Mucosa of rectum (tissue), 2 donors: ENCODE measurements around the gene ZBTB7C.
A peak's percentile ranks its signal among the peaks of the same experiment; 100 is the strongest.

Experiments used
- H3K27ac ChIP-seq, 2 donors: one replicate each; pipeline ENCODE4 v1.7.0; 2013; ENCODE audit warnings: inconsistent platforms in 2 of 2, low read depth in 2 of 2, low read length in 2 of 2
- H3K27me3 ChIP-seq, 2 donors: one replicate each; pipeline ENCODE4 v1.7.0; 2013; ENCODE audit warnings: low read length in 2 of 2; ENCODE audit not compliant: control insufficient read depth in 2 of 2, insufficient read depth in 2 of 2
- H3K36me3 ChIP-seq, 2 donors: one replicate each; pipeline ENCODE4 v1.7.0; 2013; ENCODE audit warnings: low read length in 2 of 2; ENCODE audit not compliant: control insufficient read depth in 2 of 2, insufficient read depth in 2 of 2
- H3K4me1 ChIP-seq, 2 donors: one replicate each; pipeline ENCODE4 v1.7.0; 2013; ENCODE audit warnings: low read length in 2 of 2, mild to moderate bottlenecking in 1 of 2; ENCODE audit not compliant: control insufficient read depth in 2 of 2, insufficient read depth in 2 of 2
- H3K4me3 ChIP-seq, 2 donors: one replicate each; pipeline ENCODE4 v1.7.0; 2013; ENCODE audit warnings: low read length in 2 of 2
- H3K9ac ChIP-seq, 2 donors: one replicate each; pipeline ENCODE4 v1.7.0; 2013; ENCODE audit warnings: low read length in 2 of 2, low read depth in 1 of 2, mild to moderate bottlenecking in 1 of 2
- H3K9me3 ChIP-seq, 2 donors: one replicate each; pipeline ENCODE4 v1.7.0; 2013; ENCODE audit warnings: low read length in 2 of 2; ENCODE audit not compliant: control insufficient read depth in 2 of 2
- donor health status: healthy.
- donor health status: Normal muscosa, but diverticular disease.

Gene ZBTB7C

DNA sequence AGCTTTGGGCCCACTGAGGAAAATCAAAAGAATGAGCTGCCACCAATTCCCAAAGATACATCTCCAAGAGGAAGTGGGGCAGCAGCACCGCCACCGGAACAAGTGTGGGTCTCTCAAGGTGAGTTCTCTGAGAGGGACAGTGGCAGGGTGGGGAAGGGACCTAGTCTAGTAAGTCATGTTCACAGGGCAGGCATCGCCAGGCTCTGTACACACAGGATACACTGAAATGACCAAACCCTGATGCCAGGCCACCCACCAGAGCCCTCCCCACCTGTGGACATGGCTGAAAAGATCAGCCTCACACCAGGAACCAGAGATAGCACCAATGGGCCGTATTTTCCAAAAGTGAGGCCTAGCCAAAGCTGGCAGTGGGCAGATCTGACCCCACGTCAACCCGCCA lies 370.5 kb downstream of the ZBTB7C start:
- Histone ChIP-seq H3K4me3 (no peak overlapping the region), H3K9me3 (no peaks in the 10 kb centered on the region), H3K9ac (no peak overlapping the region), H3K27ac (no peak overlapping the region), H3K4me1 (peaks cover 0 to 4% of the 10 kb centered on the region in 2 donors), H3K27me3 (no peaks in the 10 kb centered on the region), H3K36me3 (peaks cover 22 to 35% of the 10 kb centered on the region in 2 donors)

DNA sequence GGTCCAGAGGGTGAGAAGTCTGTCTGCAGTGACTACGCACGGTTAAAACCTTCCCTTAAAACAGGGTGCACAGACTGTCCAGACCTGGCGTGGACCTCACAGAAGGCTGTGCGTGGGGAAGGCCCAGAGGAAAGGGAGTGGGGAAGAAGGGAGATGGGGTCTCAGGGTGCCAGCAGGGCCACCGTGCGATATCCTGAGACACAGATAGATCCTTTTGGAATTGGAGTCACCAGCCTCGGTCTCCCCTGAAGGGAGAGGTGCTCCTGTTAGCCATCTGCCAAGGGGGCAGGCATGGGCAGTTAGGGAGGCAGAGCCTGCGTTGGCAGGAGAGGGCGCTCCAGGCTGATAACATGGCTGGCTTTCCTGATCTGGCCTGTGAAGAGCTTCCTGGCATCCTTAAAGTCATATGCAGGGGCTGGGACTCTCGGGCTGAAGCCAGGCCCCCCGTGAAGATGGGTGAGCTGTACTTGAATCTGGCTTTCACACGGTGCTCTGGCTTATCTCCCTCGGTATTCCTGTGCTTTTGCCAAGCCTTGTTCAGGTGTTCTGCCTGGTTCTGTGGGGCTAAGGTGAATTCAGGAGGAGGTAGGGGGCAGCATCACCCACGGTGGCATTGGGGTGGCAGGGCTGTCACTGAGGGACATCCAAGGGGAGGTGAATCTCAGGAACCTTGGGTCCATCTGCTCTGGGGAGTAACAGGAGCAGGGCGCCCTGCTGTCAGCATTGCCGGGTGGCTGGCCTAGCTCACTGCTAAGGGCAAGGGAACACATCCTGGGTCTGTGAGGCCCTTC lies 371.5 kb downstream of the ZBTB7C start:
- no peak overlapping the region for H3K4me3 ChIP-seq
- H3K36me3 ChIP-seq = peaks cover 22 to 35% of the 10 kb centered on the region in 2 donors
- no peaks in the 10 kb centered on the region for H3K9me3 ChIP-seq
- H3K4me1 ChIP-seq = peaks cover 0 to 4% of the 10 kb centered on the region in 2 donors
- H3K27ac ChIP-seq = no peak overlapping the region
- H3K27me3 ChIP-seq = no peaks in the 10 kb centered on the region
- peak overlapping the region in 1 of 2 donors; percentile 18 for H3K9ac ChIP-seq

DNA sequence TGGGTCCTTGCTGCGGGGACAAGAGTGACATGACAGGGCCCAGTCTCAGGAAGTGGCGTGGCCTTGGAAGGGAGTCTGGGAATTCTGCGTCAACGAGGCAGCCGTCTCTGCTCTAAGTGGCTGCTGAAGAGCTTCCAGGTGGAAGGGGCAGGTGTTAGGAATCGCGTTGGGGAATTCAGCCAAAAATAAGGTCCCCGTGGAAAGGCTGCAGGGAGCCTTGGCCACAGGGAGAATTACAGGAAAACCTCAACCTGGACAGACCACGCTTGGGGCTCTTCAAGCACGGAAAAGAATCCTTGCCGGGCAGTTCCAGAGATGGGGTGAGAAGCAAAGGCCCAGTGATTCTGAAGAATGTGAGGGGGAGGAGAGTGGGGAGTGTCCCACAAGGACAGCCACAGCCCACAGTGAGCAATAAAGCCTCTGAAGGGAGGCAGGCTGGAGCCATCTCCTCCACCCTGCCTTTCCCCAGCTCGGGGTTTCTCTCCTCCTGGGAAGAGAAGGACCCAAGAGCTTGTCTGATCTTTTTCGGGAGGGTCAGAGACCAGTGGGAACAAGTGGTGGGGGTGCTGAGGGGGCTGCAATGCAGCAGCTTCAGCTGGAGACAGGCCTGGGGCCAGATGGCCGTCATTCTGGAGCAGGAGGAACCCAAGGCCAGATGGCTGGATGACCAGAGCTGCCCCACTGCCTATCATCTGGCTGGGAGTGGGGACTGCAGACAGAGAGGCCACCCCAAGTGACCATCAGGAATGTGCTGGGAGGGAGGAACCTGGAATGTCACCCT lies 372.4 kb downstream of the ZBTB7C start:
- Histone ChIP-seq H3K27ac (no peak overlapping the region), H3K4me3 (no peak overlapping the region), H3K9me3 (no peaks in the 10 kb centered on the region), H3K27me3 (no peaks in the 10 kb centered on the region), H3K9ac (no peak overlapping the region), H3K36me3 (peaks cover 22 to 35% of the 10 kb centered on the region in 2 donors), H3K4me1 (peaks cover 0 to 4% of the 10 kb centered on the region in 2 donors)

GRCh38 chr18:48036226-48036625 lies 373.0 kb downstream of the ZBTB7C start:
- Histone ChIP-seq H3K4me1 (peaks cover 0 to 8% of the 10 kb centered on the region in 2 donors), H3K27ac (no peak overlapping the region), H3K4me3 (no peak overlapping the region), H3K9me3 (no peaks in the 10 kb centered on the region), H3K36me3 (peaks cover 22 to 33% of the 10 kb centered on the region in 2 donors), H3K9ac (no peak overlapping the region), H3K27me3 (no peaks in the 10 kb centered on the region)

DNA sequence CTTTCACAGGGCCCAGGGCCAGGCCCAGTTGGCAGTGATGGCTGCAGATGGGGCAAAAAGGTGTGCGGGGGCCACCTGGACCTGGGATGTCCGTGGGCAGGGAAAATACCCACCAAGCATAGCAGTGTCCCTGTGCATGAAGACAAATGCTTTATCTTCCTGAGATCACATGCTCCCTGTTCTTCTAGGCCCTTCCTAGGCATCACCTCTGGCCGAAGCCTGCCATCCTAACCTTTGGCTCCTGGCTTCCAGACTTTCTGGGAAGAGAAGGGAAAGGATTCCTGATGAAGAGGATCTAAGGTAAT lies 373.7 kb downstream of the ZBTB7C start:
- H3K27me3 ChIP-seq = no peaks in the 10 kb centered on the region
- H3K4me1 ChIP-seq = peaks cover 0 to 8% of the 10 kb centered on the region in 2 donors
- H3K27ac ChIP-seq = no peak overlapping the region
- no peaks in the 10 kb centered on the region for H3K9me3 ChIP-seq
- peaks cover 18 to 26% of the 10 kb centered on the region in 2 donors for H3K36me3 ChIP-seq
- no peak overlapping the region for H3K4me3 ChIP-seq
- H3K9ac ChIP-seq = no peak overlapping the region

DNA sequence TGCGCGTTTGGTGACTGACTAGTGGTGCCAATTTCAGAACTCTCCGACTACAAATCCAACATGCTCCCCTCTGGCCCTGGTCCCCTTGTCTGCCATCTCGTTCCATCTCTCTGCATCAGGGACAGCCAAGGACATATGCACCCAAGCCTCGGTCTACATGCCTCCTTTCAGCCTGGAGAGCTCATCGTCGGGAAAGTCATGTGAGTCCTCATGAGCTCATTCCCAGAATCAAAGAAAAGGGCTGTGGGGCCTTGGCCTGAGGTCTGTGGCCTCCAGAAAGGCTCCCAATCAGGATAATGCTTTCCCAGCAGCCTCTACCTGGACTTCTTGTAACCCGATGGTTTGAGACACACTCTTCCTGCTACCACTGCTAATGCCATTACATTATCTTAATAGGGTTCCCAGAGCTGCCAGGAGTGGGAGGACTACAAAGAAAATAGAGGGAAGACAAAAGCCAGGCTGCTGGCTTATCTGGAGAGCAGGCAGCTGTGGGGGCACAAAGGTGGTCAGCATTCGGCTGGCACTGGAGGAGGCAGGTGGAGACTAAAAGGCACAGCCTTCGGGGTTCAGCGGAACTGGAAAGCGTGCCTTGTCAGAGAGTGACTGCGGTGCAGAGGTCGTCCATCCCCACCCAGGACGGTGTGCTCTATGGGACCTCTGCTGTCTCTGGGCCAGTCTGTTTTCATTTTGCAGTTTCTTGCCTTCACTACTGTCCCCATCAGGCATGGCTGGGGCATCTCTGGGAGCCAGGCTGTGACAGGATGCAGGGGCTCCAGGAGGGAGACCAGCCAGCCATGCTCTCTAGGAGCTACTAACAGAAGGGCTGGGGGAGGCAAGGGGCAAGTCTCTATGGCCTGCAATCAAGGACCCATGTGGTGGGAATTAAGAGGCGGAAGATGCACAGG lies 374.3 kb downstream of the ZBTB7C start:
- H3K9ac ChIP-seq = no peak overlapping the region

GRCh38 chr18:48033790-48034650 lies 375.2 kb downstream of the ZBTB7C start:
- Histone ChIP-seq H3K4me1 (peaks cover 0 to 8% of the 10 kb centered on the region in 2 donors), H3K27ac (no peak overlapping the region), H3K36me3 (peaks cover 9 to 13% of the 10 kb centered on the region in 2 donors)

More for the DNA sequence above, 374.3 kb downstream of the ZBTB7C start:
- no peak overlapping the region for H3K4me3 ChIP-seq
- no peaks in the 10 kb centered on the region for H3K9me3 ChIP-seq
- no peaks in the 10 kb centered on the region for H3K27me3 ChIP-seq
- no peak overlapping the region for H3K27ac ChIP-seq
- H3K4me1 ChIP-seq = peaks cover 0 to 8% of the 10 kb centered on the region in 2 donors
- H3K36me3 ChIP-seq = peaks cover 15 to 21% of the 10 kb centered on the region in 2 donors

GRCh38 chr18:48032876-48033789 lies 376.1 kb downstream of the ZBTB7C start:
- H3K27me3 ChIP-seq = no peaks in the 10 kb centered on the region
- no peaks in the 10 kb centered on the region for H3K9me3 ChIP-seq
- peaks cover 8 to 12% of the 10 kb centered on the region in 2 donors for H3K36me3 ChIP-seq
- H3K4me1 ChIP-seq = peaks cover 0 to 8% of the 10 kb centered on the region in 2 donors
- H3K9ac ChIP-seq = no peak overlapping the region
- no peak overlapping the region for H3K27ac ChIP-seq
- H3K4me3 ChIP-seq = no peak overlapping the region

More at GRCh38 chr18:48033790-48034650, 375.2 kb downstream of the ZBTB7C start:
- no peaks in the 10 kb centered on the region for H3K27me3 ChIP-seq
- H3K4me3 ChIP-seq = no peak overlapping the region
- H3K9me3 ChIP-seq = no peaks in the 10 kb centered on the region
- no peak overlapping the region for H3K9ac ChIP-seq
